Measurements from ENCODE around the gene MRPL12.
"Not testable (repeated sequence)": the region's sequence is repeated elsewhere in the genome, so short reads cannot be mapped to it uniquely, and the experiment has no call there.

The MRPL12 gene

GRCh38 chr17:81716674-81716996, 13.5 kb downstream of the MRPL12 start:
- no peak for DNase-seq (ENCODE audit: low read depth, low spot score)

GRCh38 chr17:81717049-81717765, 14.0 kb downstream of the MRPL12 start:
- DNase-seq (ENCODE audit: low read depth, low spot score) = no peak

- DNase-seq (ENCODE audit: low read depth, low spot score) = no peak
Observed at GRCh38 chr17:81717766-81718089, 14.6 kb downstream of the MRPL12 start.

GRCh38 chr17:81719410-81720266, 16.5 kb downstream of the MRPL12 start:
- no peak for DNase-seq (ENCODE audit: low read depth, low spot score)

- no peak for DNase-seq (ENCODE audit: low read depth, low spot score)
Observed at GRCh38 chr17:81720267-81721071, 17.3 kb downstream of the MRPL12 start.

GRCh38 chr17:81722184-81723120, 19.3 kb downstream of the MRPL12 start:
- no peak for DNase-seq (ENCODE audit: low read depth, low spot score)

GRCh38 chr17:81723651-81724209, 20.6 kb downstream of the MRPL12 start:
- no peak for DNase-seq (ENCODE audit: low read depth, low spot score)

GRCh38 chr17:81725439-81725838, 22.3 kb downstream of the MRPL12 start:
- no peak for DNase-seq (ENCODE audit: low read depth, low spot score)

- DNase-seq (ENCODE audit: low read depth, low spot score) = no peak
Observed at GRCh38 chr17:81726004-81726403, 22.8 kb downstream of the MRPL12 start.

GRCh38 chr17:81727324-81728031, 24.3 kb downstream of the MRPL12 start:
- no peak for DNase-seq (ENCODE audit: low read depth, low spot score)

GRCh38 chr17:81733507-81734404, 30.6 kb downstream of the MRPL12 start:
- no peak for DNase-seq (ENCODE audit: low read depth, low spot score)

- no peak for DNase-seq (ENCODE audit: low read depth, low spot score)
Observed at GRCh38 chr17:81734405-81735263, 31.5 kb downstream of the MRPL12 start.

- no peak for DNase-seq (ENCODE audit: low read depth, low spot score)
Observed at GRCh38 chr17:81735264-81736102, 32.3 kb downstream of the MRPL12 start.

GRCh38 chr17:81737947-81738800, 35.0 kb downstream of the MRPL12 start:
- no peak for DNase-seq (ENCODE audit: low read depth, low spot score)

- DNase-seq (ENCODE audit: low read depth, low spot score) = no peak
Observed at GRCh38 chr17:81738801-81739393, 35.7 kb downstream of the MRPL12 start.

GRCh38 chr17:81739593-81739992, 36.4 kb downstream of the MRPL12 start:
- not testable (repeated sequence) for DNase-seq (ENCODE audit: low read depth, low spot score)
